H9 (cell line): Measurements from ENCODE around the gene SGIP1. TPM values are rescaled to one million over a fixed set of nuclear protein-coding genes. Genes with fewer than 3 reads are reported as not detected.

Experiments used
- DNase-seq: peaks from one replicate; pipeline ENCODE4 v3.0.0-alpha.2; 2017
- H2AFZ ChIP-seq: one replicate; pipeline ENCODE4 v1.6.1; 2013; ENCODE audit warnings: mild to moderate bottlenecking, low read length, control low read depth, moderate library complexity
- H2AK5ac ChIP-seq: 2 replicates; pipeline ENCODE4 v1.6.1; 2013; ENCODE audit warnings: low read length, control low read depth, mixed read lengths; ENCODE audit not compliant: insufficient read length
- H2BK120ac ChIP-seq: one replicate; pipeline ENCODE4 v1.6.1; 2013; ENCODE audit warnings: low read depth, mild to moderate bottlenecking, low read length, control low read depth, inconsistent platforms; ENCODE audit not compliant: poor library complexity, severe bottlenecking
- H2BK12ac ChIP-seq: 2 replicates; pipeline ENCODE4 v1.6.1; 2013; ENCODE audit warnings: low read length, control low read depth, mixed read lengths, low read depth; ENCODE audit not compliant: insufficient read length
- H2BK15ac ChIP-seq: 2 replicates; pipeline ENCODE4 v1.6.1; 2013; ENCODE audit warnings: low read depth, low read length, control low read depth
- H2BK20ac ChIP-seq: one replicate; pipeline ENCODE4 v1.6.1; 2013; ENCODE audit warnings: low read depth, mild to moderate bottlenecking, low read length, control low read depth, inconsistent platforms; ENCODE audit not compliant: poor library complexity, severe bottlenecking
- H2BK5ac ChIP-seq: 2 replicates; pipeline ENCODE4 v1.6.1; 2013; ENCODE audit warnings: low read length, control low read depth, mixed read lengths; ENCODE audit not compliant: insufficient read length
- H3K14ac ChIP-seq: 2 replicates; pipeline ENCODE4 v1.6.1; 2013; ENCODE audit warnings: low read length, control low read depth; ENCODE audit not compliant: insufficient read depth
- H3K18ac ChIP-seq: 2 replicates; pipeline ENCODE4 v1.6.1; 2013; ENCODE audit warnings: low read depth, mild to moderate bottlenecking, mixed read lengths, low read length, control low read depth; ENCODE audit not compliant: insufficient read length
- H3K23ac ChIP-seq: 2 replicates; pipeline ENCODE4 v1.6.1; 2013; ENCODE audit warnings: low read length, control low read depth, mixed read lengths, low read depth; ENCODE audit not compliant: insufficient read length
- H3K23me2 ChIP-seq: 2 replicates; pipeline ENCODE4 v1.6.1; 2013; ENCODE audit warnings: low read depth, mild to moderate bottlenecking, mixed read lengths, low read length, control low read depth; ENCODE audit not compliant: insufficient read length, poor library complexity, severe bottlenecking
- H3K27ac ChIP-seq: 2 replicates; pipeline ENCODE4 v1.5.1; 2013; ENCODE audit warnings: low read length, control low read depth, mixed read lengths, low read depth; ENCODE audit not compliant: insufficient read length
- H3K27me3 ChIP-seq: 2 replicates; pipeline ENCODE4 v1.6.1; 2013; ENCODE audit warnings: low read length, control low read depth, inconsistent platforms; ENCODE audit not compliant: insufficient read depth
- H3K4ac ChIP-seq: 2 replicates; pipeline ENCODE4 v1.6.1; 2013; ENCODE audit warnings: low read depth, mild to moderate bottlenecking, control low read depth, inconsistent platforms, low read length, moderate library complexity
- H3K4me1 ChIP-seq: 2 replicates; pipeline ENCODE4 v1.6.1; 2013; ENCODE audit warnings: low read length, control low read depth, inconsistent platforms; ENCODE audit not compliant: insufficient read depth
- H3K4me2 ChIP-seq: 2 replicates; pipeline ENCODE4 v1.6.1; 2013; ENCODE audit warnings: low read length, control low read depth, mixed read lengths; ENCODE audit not compliant: insufficient read length, insufficient read depth
- H3K56ac ChIP-seq: 2 replicates; pipeline ENCODE4 v1.6.1; 2013; ENCODE audit warnings: low read depth, mild to moderate bottlenecking, mixed read lengths, low read length, control low read depth; ENCODE audit not compliant: insufficient read length
- H3K79me1 ChIP-seq: 2 replicates; pipeline ENCODE4 v1.6.1; 2013; ENCODE audit warnings: low read depth, mild to moderate bottlenecking, moderate library complexity, low read length, control low read depth, inconsistent platforms; ENCODE audit not compliant: insufficient read depth, poor library complexity, severe bottlenecking
- H3K79me2 ChIP-seq: 2 replicates; pipeline ENCODE4 v1.6.1; 2013; ENCODE audit warnings: low read length, control low read depth, inconsistent platforms; ENCODE audit not compliant: insufficient read depth
- H3K9ac ChIP-seq: 2 replicates; pipeline ENCODE4 v1.6.1; 2013; ENCODE audit warnings: low read length, control low read depth, mixed read lengths; ENCODE audit not compliant: insufficient read length; ENCODE audit errors: extremely low read depth
- H3K9me3 ChIP-seq: one replicate; pipeline ENCODE4 v1.6.1; 2013; ENCODE audit warnings: low read depth, low read length, inconsistent platforms; ENCODE audit not compliant: control insufficient read depth
- H3T11ph ChIP-seq: one replicate; pipeline ENCODE4 v1.6.1; 2013; ENCODE audit warnings: mild to moderate bottlenecking, low read length, control low read depth, inconsistent platforms
- H4K20me1 ChIP-seq: one replicate; pipeline ENCODE4 v1.6.1; 2013; ENCODE audit not compliant: control insufficient read depth, insufficient read length, insufficient read depth
- H4K5ac ChIP-seq: 2 replicates; pipeline ENCODE4 v1.6.1; 2013; ENCODE audit warnings: low read depth, mild to moderate bottlenecking, mixed read lengths, low read length, control low read depth; ENCODE audit not compliant: insufficient read length
- H4K8ac ChIP-seq: replicated peaks from 2 replicates; pipeline ENCODE4 v1.6.1; 2013; ENCODE audit warnings: low read length, control low read depth, mixed read lengths, low read depth; ENCODE audit not compliant: insufficient read length
- H4K91ac ChIP-seq: 2 replicates; pipeline ENCODE4 v1.6.1; 2013; ENCODE audit warnings: low read depth, mild to moderate bottlenecking, moderate library complexity, mixed read lengths, low read length, control low read depth; ENCODE audit not compliant: insufficient read length
- H3K27ac Mint-ChIP-seq, 3 experiments: 2 replicates in 2 of 3; 3 replicates in 1 of 3; pipeline ENCODE4 v1.8.0; 2020 to 2021; ENCODE audit warnings: mixed read lengths in 3 of 3, mild to moderate bottlenecking in 1 of 3, moderate library complexity in 1 of 3
- H3K27me3 Mint-ChIP-seq: 2 replicates; pipeline ENCODE4 v1.8.0; 2021; ENCODE audit warnings: low read depth, mild to moderate bottlenecking, moderate library complexity, mixed read lengths
- H3K36me3 Mint-ChIP-seq, 3 experiments: 2 replicates in 2 of 3; 3 replicates in 1 of 3; pipeline ENCODE4 v1.8.0; 2020 to 2021; ENCODE audit warnings: low read depth in 3 of 3, mixed read lengths in 3 of 3; ENCODE audit not compliant: insufficient read depth in 1 of 3
- H3K4me1 Mint-ChIP-seq, 2 experiments: 2 replicates each; pipeline ENCODE4 v1.8.0; 2020; ENCODE audit warnings: mixed read lengths in 2 of 2
- H3K4me3 Mint-ChIP-seq, 2 experiments: 2 replicates in 1 of 2; 3 replicates in 1 of 2; pipeline ENCODE4 v1.8.0; 2020 to 2021; ENCODE audit warnings: mild to moderate bottlenecking in 2 of 2, mixed read lengths in 2 of 2, moderate library complexity in 1 of 2
- H3K9me3 Mint-ChIP-seq, 2 experiments: 2 replicates in 1 of 2; 3 replicates in 1 of 2; pipeline ENCODE4 v1.8.0; 2020; ENCODE audit warnings: mild to moderate bottlenecking in 2 of 2, mixed read lengths in 2 of 2, moderate library complexity in 1 of 2
- total RNA-seq: library from RNA; stranded (reverse); gene quantifications from 2 replicates; pipeline ENCODE4 v1.2.1, GENCODE V29; 2021
- TF ChIP-seq, protein P1 (sequence below): fragments of 200-600 bp; sonication (generic); conservative IDR thresholded peaks from 3 replicates; pipeline ENCODE4 v1.8.0; 2021; ENCODE audit warnings: antibody characterized with exemption, mild to moderate bottlenecking

SGIP1 gene
- total RNA-seq, 1 experiment from 2014 or later: 1.5 TPM

DNA sequence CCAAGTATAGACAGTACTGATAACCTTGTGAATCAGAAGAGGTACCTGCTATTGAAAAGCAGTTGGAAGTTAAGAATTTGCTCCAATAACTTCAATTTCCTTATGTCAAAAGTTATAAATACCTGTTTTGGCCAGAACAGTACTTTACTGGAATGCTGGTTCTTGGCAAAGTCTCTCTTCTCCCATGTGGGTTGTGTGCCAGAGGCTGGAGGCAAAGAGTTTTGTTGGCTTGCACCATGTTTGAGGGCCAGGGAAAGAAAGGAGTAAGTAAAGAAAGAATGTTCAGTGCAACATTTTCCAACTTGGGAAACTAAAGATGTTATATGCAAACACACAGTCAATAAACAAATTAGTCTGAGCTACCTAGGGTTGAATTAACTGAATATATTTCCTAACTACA lies 151.3 kb downstream of the SGIP1 start:
- Histone ChIP-seq H3K79me1 (no peaks in the 10 kb centered on the region), H3K9ac (no peak overlapping the region), H4K20me1 (no peaks in the 10 kb centered on the region), H4K91ac (no peak overlapping the region), H3T11ph (no peak overlapping the region), H3K9me3 (no peaks in the 10 kb centered on the region), H3K4me2 (no peak overlapping the region), H2BK120ac (no peak overlapping the region), H3K18ac (no peak overlapping the region), H2BK5ac (no peak overlapping the region), H2BK20ac (no peak overlapping the region), H4K8ac (no peak overlapping the region), H3K4ac (no peak overlapping the region), H3K27me3 (no peaks in the 10 kb centered on the region), H2BK15ac (no peak overlapping the region), H4K5ac (no peak overlapping the region), H3K27ac (no peak overlapping the region), H2AK5ac (no peak overlapping the region), H2BK12ac (no peak overlapping the region), H3K14ac (no peak overlapping the region), H3K79me2 (no peaks in the 10 kb centered on the region), H3K56ac (no peak overlapping the region), H3K23ac (no peak overlapping the region), H2AFZ (no peak overlapping the region), H3K4me1 (no peaks in the 10 kb centered on the region), H3K23me2 (no peaks in the 10 kb centered on the region)
- H3K27me3 Mint-ChIP-seq: no peaks in the 10 kb centered on the region
- no peaks in the 10 kb centered on the region for H3K9me3 Mint-ChIP-seq
- H3K27ac Mint-ChIP-seq: no peak overlapping the region
- no peak for DNase-seq
- no peaks in the 10 kb centered on the region for H3K36me3 Mint-ChIP-seq
- no peak overlapping the region for H3K4me3 Mint-ChIP-seq
- H3K4me1 Mint-ChIP-seq: peaks cover 1 to 3% of the 10 kb centered on the region in 2 experiments; a peak in 3 of 4 replicates
- TF ChIP-seq, protein P1, sequence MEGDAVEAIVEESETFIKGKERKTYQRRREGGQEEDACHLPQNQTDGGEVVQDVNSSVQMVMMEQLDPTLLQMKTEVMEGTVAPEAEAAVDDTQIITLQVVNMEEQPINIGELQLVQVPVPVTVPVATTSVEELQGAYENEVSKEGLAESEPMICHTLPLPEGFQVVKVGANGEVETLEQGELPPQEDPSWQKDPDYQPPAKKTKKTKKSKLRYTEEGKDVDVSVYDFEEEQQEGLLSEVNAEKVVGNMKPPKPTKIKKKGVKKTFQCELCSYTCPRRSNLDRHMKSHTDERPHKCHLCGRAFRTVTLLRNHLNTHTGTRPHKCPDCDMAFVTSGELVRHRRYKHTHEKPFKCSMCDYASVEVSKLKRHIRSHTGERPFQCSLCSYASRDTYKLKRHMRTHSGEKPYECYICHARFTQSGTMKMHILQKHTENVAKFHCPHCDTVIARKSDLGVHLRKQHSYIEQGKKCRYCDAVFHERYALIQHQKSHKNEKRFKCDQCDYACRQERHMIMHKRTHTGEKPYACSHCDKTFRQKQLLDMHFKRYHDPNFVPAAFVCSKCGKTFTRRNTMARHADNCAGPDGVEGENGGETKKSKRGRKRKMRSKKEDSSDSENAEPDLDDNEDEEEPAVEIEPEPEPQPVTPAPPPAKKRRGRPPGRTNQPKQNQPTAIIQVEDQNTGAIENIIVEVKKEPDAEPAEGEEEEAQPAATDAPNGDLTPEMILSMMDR: no peak
